NCI-H1694 treated with DMSO at 0.1 percent for 48 hours (cell line): ENCODE data around the gene ACOX3.

Experiments
- DNase-seq: peaks from one replicate; lab custom pipeline; 2025; lab: John Stamatoyannopoulos, UW

Gene ACOX3

DNA sequence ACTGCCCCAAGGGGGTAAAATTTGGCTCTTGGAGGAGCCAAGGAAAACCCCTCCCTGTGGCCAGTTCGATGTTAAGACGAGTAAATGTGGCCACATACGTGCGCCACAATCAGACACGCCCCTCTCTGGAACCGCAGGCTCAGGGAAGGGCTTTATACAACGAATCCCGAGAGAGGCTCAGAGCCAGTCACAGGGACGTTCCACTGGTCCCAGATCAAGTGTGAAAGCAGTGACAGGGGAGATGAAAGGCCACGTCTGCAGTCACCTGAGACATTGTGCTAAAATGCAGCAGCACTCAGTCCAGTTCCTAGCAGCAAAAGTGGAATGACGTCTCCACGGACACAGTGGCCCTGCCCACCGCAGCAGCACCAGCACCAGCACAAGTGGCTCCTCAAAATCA, 68.0 kb downstream of the ACOX3 start:
- DNase-seq, result no peak

DNA sequence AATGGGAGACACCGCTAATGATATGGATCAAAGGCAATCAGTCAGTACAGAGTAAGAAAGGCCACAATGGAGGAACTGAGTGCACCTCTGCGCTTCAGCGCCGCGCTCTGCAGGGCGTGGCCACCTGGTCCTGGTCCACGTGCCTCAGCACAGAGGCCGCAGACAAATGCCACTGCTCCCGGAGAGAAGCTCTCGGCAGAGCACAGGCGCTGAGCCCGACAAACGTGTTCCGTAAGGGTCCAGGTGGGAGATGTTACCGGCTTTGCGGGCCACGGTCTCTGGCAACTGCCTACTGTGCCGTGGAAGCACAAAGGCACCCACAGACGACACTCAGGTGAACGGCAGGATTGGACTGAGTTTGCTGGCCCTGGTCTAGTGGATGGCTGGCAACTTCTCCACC, 68.9 kb downstream of the ACOX3 start:
- no peak for DNase-seq

DNA sequence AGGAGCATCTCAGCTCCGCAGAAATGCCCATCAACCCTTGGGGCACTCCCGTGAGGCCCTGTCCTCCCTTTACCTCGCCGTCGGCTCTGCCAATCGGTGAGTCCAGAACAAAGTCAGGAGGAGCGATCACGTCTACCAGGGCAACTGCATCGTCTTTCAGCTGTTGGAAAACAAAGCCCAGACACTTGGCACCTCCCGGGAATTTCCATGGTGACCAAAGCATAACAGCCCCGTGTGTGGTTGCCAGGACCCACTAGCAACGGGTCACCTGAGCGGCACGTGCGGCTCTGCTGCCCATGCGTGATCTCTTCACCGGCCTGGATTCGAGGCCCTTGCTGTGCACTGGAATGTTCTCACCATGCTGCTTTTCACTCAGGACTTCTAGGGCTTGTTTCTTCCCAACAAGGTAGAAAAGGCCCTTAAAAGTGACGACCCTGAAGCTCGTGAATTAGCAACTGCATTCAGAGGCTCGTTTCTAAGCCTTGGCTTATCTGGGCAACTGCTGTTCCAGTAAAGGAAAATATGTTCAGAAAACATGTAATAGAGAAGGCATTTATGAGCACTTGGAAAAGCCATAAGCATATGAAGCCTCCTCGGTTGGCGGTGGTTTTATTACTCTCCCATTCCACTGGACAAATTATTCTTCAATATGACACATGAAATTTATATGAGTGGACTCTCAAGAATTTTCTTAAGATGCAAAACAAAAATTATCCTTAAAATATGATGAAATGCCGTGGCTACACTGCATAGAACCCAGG, 69.5 kb downstream of the ACOX3 start:
- DNase-seq, result no peak

DNA sequence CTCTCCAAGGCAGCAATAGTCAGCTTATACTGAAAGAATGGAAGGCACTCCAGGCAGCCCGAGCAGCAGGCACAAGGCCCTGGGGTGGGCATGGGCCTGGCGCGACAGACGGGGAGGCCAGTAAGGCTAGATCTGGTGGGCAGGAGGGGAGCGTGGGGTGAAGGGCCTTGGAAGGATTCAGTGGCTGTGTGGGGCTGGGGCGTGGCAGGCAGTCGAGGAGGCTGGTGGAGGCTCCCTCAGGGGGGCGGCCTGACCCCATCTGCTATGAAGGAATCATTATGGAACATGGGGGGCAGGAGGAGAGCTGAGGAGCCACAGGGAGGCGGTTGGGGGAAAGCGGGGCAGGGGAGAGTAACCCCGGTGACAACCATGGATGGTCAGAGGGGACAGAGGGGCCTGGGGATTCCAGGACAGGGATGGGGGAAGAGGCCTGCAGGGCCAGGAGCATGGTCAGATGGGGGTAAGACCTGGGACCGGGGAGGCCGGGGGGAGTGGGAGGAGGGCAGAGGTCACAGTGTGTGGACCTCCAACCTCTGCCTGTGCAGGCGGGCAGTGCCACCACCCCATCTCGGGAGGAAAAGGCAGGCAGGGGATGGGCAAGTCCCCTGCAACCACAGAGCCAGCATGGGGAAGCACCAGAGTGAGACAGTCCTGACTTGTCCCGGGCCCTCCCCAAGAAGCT, 70.3 kb downstream of the ACOX3 start:
- no peak for DNase-seq

DNA sequence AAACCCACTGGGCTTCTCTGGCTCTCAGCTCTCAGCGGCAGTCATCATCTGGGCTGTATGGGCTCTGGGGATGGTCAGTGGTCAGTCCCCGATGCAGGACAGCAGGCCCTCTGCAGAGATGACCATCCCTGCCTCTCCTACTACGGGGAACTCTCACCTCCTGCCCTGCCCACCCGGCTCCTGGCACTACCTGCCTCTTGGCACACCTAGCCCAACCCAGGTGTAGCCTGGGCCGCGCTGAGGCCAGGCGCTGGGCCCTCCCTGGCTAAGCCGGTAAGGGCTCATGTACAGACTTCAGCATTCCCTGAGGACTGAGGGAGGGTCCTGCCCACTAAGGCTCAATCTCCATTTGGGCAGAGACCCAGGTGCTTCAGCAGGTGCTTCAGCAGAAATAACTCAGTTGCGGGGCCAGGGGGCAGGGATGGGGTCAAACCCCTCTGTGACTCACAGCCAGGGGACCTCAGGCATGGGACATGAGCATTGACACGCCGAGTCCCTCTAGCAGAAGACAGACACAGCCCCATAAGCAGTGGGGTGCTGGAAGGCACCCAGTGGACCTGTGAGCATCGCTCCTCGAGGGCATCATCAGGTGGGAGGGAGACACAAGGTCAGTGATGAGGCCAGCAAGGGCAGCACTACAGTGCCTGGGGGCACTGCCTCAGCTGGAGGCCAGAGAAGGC, 71.0 kb downstream of the ACOX3 start:
- DNase-seq, result no peak

DNA sequence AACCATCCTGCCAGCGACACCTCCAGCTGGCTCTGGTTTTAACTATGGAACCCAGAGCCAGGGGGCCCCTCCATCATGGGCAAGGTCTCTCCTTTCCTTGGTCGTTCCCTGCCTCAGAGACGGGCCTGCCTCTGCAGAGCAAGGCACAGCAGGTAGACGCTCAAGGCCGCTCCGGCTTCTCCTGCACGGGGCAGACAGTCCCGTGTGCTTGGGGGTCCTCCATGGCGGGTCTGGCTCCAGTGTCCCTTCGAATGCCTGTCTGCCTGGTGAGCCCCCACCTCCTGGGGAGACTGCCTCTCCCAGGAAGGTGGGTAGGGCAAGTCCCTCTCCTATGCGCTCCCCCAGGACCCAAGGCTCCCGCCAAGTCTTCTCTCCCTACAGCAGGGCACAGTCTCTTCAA, 71.5 kb downstream of the ACOX3 start:
- no peak for DNase-seq

DNA sequence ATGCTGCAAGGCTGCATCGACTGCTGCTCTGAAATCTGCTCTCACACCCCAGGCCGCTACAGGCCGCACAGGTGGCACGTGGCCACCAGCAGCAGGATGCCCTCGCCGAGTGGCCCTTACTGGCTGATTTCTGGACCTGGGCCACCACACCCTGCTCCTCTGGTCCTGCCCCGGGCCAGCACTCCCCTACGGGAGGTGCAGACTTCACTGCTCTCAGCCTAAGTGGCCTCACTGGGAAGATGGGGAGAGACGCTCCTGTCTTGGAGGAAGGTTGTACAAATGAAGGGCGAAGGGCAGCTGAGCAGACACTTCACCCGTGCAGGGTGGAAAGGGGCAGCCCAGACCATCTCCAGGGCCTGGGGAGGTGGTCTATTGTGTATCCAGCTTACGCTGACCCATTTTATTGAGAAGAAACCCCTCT, 72.5 kb downstream of the ACOX3 start:
- no peak for DNase-seq

DNA sequence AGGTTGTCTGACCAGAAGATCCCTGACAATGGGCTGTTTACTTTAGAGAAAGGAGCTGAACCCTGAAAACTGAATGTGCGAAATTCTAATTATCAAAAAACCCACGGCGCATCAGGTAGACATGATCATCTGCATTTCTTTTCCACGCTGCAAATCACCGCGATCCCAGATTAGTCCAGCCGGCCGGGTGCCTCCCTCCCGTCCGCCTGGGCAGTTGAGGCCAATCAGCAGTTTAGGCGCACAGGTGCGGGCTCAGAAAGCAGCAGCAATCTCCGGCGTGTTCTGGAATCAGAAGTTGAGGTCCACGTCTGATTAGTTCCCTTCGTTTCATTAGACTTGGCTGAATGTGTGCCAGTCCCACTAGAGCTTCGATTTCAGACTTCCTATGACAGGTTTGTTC, 73.9 kb downstream of the ACOX3 start:
- DNase-seq, result no peak

DNA sequence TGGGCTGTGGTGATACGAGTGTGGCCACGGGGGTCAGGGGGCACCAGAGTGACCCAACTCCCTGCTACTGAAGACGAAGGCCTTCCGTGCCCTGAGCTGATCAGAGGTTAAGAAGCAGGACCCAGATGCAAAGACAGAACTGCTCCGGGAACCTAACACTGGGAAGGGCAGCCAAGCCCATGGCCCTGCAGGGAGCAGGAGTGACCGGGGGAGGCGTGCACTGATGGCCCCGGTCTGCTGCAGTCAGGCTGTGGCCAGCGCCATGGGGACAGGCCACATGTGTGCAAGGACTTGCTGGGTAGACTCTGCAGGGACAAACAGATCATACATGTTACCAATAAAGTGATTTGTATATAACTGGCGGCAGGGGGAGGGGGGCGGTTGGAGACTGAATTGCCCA, 74.6 kb downstream of the ACOX3 start:
- DNase-seq, result no peak

DNA sequence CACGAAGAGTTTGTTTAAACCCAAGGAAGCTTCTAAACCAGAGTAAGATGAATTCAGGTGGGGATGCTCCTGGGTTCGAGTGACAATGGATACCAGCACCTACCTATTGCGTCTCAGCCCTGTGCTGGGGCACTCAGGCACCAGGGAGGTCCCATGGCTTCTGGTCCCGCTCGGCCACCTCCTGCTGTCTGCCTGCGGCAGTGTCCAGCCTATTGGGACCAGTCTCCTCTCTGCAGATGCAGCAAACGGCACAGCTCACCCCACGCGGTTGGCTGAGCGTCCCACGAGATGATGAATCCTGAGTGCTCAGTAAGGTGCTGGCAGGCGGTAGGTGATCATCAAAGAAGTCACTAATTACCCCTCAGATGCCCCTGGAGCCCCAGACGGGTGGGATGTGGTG, 75.2 kb downstream of the ACOX3 start:
- DNase-seq, result no peak

DNA sequence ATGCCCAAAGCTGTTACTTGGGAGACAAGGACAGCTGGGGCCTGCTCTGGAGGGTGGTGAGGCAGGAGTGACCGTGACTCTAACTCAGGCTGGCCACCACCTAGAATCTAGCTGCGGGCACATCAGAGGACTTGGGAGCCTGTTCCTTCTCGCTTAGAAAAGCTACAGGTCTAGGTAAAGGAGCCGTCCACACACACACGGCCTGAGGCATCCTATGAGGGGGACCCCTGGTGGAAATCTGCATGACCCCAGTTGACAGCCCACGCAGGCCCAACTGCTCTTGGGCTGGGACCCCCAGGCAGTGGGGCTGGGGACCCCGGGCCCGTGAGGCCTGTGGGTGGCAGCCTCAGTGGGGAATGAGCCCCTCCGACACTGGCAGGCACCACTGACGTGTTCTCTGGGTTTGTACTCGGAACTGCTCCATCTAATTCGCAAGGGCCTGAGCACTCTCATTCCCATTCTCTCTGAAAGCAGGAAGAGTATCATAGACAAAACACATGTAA, 75.6 kb downstream of the ACOX3 start:
- DNase-seq, result no peak

DNA sequence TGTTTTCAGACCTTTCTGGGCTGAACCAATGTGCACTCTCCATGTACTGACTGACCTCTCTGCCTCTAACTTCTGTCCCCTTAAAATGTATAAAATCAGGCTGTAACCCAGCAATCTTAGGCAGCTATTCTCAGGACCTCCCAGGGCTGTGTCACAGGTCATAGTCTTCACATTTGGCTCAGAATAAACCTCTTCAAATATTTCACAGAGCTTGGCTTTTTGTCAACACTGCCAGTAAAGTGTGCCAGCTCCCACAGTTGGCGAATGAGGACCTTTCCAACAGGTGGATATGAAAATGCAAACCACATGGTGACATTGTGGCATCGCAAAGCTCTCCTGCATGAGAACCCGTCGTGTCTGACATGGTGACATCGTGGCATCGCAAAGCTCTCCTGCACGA, 76.4 kb downstream of the ACOX3 start:
- no peak for DNase-seq

DNA sequence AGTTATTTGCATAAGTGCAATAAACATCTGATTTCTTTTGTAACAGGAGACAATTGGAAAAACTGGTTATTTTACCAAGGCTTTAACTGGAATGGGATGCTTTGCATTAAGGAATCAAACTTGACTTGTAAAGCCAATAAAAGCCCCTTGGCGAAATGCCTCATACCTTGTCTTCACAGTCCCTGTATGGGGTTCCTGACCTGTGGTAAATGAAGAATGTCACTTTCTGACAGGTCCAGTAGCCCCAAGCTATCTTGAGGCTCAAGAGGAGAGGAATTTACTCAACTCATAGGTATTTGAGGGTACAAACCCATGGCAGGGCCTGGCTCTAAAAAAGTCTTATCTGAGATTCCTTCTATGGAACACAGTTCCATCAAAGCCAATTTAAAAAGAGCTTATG, 78.0 kb downstream of the ACOX3 start:
- DNase-seq, result no peak

DNA sequence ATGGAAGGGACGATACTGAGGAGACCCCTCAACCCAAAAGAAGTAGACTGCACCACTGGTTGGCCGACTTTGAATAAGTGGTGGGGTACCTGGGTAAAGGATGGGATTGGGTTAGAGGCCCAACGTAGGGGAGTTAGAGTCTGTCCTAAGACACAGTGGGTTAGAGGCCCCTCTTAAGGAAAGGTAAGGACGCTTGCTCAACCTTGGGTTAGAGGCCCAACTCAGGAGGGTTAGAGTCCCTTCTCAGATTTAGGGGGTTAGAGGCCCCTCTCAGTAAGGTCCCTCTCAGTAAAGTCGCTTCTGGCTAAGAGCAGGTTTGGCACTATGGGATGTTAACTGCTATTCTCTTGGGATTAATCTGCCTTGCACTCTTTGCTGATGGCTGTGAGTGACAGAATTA, 81.3 kb downstream of the ACOX3 start:
- no peak for DNase-seq

DNA sequence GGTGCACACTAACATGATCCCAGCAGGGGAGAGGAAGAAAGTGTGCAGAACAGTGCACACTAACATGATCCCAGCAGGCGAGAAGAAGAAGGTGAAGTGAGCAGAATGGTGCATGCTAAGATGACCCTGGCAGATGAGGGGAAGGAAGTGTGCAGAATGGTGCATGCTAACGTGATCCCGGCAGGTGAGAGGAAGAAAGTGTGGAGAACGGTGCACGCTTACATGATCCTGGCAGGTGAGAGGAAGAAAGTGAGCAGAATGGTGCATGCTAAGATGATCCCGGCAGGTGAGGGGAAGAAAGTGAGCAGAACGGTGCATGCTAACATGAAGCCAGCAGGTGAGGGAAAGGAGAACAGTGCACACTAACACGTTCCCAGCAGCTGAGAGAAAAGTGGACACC, 83.7 kb downstream of the ACOX3 start:
- no peak for DNase-seq

DNA sequence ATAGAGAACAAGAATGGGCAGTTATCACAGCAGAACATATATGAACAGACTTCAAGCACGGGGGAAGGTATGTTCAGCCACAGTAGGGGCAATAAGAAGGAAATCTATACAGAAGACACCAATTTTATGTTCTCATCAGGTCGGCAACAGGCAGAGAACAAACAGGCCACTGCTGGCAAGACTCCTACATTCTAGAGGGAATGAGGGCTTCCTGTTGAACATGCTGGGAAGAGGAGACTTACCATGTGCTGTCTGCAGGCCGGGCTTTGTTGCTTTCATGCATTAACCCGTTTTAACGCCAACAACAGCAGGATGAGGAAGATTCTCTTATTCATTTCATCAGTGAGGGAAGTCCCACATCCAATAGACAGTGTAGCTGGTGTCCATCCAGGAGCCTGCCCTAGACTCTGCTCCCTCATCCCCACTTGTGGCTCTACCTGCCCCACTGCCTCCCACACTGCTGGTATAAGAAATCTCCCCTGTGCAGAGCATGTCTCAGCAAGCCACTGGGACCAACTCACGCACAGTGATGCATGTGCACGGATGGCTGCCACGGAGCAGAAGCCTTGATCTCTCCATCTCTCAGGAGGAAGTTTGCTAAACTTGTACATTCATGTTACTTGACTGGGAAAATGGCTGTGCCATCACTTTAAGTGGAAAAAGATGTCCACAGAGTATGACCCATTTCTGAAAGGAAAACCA, 84.5 kb downstream of the ACOX3 start:
- no peak for DNase-seq

DNA sequence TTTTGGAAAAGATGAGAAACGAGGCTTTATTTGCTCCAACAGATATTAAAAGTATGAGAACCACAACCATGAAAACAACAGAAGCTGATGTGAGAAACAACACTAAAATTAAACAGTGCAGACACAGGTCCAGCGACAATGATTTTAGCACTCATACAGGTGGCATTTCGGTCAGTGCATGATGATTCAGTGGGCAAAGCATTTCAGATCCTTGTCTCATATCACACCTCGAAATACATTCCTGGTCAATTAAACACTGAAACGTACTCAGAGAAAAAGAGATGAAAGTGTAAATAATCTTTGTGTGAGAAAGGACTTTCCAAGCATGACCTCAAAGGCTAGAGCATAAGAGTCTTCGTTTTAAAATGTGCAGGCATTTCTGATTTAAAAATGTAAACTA, 85.2 kb downstream of the ACOX3 start:
- DNase-seq, result no peak

DNA sequence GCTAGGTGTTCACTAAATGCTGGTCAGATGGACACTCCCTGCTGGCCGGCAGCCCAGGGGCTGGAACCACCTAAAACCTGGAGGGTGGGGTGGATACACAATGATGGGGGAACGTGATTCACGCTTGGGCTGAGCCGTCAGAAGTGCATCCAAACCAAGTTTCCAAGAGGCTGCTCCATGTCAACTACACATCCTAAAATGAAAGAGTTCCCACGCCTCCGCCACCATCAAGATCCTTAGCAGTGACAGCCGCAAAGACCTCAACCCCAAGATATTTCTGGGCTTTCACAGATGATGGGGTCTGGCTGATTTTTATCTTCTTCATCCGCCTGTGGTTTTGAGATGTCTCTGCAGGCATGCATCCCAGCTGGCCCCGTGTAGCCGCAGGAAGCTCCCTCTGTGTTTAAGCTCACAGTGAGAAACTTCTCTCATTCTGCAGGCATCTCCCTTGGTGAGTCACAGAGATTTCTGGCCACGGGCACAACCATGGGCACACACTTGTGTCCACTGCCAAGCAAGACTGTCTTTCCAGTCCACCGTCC, 86.5 kb downstream of the ACOX3 start:
- no peak for DNase-seq

DNA sequence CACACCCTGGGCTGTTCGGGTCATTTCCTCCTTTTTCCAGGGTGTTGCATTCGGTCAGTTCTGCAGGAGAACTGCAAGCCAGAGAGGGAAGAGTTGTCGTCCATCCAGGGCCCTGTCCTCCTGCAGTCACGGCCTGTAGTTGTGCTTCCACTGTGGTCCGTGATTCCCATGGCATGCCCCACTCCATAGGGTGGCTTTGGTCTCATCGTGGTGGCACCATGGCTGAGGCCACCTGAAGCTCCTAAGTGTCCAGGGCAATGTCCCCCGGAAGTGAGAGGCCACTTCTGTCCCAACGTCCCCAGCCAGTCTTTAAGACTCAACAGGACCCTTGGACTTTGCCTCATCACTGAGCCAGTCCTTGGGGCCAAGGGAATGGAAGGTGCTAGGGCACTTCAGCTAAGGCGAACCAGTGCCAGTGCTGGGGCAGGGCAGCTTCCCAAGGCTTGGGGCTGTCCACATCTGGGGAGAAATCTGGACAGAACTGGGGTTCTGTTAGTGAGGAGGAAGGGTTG, 87.3 kb downstream of the ACOX3 start:
- no peak for DNase-seq

DNA sequence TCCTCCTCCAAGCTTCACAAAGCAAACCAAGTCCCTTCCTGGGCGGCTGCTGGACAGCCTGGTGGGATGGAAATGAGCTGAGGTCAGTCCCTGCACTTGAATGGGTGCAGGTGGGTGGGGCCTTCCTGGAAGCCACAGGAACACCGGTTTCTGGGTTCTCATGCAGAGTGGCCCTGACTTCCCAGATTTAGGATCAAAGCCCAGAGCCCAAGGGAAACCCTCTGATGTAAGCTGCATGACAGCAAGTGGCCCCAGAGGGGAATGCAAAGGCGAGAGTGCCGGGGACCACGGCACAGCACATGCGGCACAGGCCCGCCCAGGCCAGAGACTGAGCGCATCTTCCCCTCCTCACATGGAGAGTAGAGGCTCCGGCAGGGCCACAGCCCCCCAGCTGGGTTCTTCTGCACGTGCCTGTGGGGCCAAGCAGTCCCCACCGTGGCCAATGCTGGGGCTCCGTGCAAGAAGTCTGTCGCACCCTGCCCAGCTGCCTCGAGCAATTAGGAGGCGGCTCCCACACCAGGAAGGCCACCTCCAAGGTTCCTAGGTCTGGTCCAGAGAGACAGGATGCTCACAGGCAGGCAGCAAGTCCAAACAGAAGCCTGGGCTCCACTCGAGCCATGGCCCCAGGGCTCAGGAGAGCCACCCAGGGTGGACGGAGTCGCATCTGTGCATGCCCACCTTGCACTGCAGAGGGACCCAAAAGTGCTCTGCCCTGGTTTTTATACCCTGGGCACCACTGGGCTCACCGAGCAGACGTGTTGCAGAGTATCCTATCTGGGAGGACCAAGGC, 88.0 kb downstream of the ACOX3 start:
- no peak for DNase-seq

DNA sequence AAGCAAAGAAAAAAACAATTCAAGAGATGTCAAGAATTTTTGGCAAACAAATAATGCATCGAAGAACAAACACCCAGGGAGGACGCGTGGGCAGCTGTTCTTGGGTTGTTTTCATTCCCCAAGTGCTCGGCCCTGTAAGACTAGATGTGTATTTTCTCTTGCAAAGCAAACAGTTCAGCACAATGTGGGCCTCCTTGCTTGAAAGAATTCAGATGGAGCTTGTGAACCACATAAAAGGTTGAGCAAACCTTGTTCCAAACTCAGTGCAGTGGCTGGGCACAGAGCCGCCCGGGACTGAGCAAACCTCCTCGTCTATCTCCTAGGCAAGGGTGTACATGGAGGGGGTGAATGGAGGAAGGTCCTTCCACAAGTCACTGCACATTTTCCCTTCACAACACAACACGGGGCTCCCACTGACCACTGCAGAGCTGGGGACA, 88.6 kb downstream of the ACOX3 start:
- no peak for DNase-seq
